Mucosa of stomach (tissue), 1 donor: ENCODE results near the gene H2AZ2.
A peak's percentile ranks its signal among the peaks of the same experiment; 100 is the strongest.
"Not testable (repeated sequence)": the region's sequence is repeated elsewhere in the genome, so short reads cannot be mapped to it uniquely, and the experiment has no call there.

Experiments
- H3K27me3 ChIP-seq: one replicate; pipeline ENCODE4 v1.7.0; 2013; ENCODE audit warnings: mild to moderate bottlenecking, low read length; ENCODE audit not compliant: control insufficient read depth, insufficient read depth
- H3K36me3 ChIP-seq: one replicate; pipeline ENCODE4 v1.7.0; 2013; ENCODE audit warnings: low read length; ENCODE audit not compliant: control insufficient read depth, insufficient read depth
- H3K4me1 ChIP-seq: one replicate; pipeline ENCODE4 v1.7.0; 2013; ENCODE audit warnings: mild to moderate bottlenecking, low read length; ENCODE audit not compliant: control insufficient read depth, insufficient read depth
- H3K4me3 ChIP-seq: one replicate; pipeline ENCODE4 v1.7.0; 2013; ENCODE audit warnings: low read length
- H3K9ac ChIP-seq: one replicate; pipeline ENCODE4 v1.7.0; 2013; ENCODE audit warnings: mild to moderate bottlenecking, low read length, moderate library complexity
- H3K9me3 ChIP-seq: one replicate; pipeline ENCODE4 v1.7.0; 2013; ENCODE audit warnings: mild to moderate bottlenecking, low read length, moderate library complexity; ENCODE audit not compliant: control insufficient read depth
- donor health status: Pancreatic carcinoma.

H2AZ2 gene

DNA sequence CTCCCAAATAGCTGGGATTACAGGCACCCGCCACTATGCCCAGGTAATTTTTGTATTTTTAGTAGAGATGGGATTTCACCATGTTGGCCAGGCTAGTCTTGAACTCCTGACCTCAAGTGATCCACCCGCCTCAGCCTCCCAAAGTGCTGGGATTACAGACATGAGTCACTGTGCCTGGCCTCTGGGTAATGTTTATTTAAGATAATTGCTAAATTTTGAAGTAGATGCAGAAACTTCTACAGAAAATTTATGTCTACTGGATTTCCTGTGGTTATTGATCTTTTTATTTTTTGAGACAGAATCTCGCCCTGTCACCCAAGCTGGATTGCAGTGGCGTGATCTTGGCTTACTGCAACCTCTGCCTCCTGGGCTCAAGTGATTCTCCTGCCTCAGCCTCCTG, 14.1 kb upstream of the H2AZ2 start:
- H3K27me3 ChIP-seq, H3K4me1 ChIP-seq, H3K4me3 ChIP-seq, H3K9ac ChIP-seq, H3K36me3 ChIP-seq, H3K9me3 ChIP-seq: not testable (repeated sequence)

DNA sequence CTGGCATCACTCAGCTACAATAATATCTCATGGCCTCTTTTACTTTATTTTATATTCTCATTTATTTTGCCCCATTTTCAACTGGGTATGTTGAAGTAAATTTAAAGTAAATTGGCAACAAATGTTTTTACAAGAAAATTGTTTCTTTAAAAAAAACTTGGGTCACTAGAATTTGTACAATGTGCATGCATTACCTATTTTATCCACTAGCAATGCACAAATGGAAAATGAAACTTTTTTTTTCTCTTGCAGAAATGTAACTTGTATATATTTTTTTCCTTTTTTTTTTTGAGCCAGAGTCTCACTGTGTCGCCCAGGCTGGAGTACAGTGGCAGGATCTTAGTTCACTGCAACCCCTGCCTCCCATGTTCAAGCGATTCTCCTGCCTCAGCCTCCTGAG, 10.3 kb upstream of the H2AZ2 start:
- Histone ChIP-seq H3K36me3 (no peaks in the 10 kb centered on the region), H3K9ac (no peak overlapping the region), H3K9me3 (no peaks in the 10 kb centered on the region), H3K4me3 (no peak overlapping the region), H3K27me3 (no peaks in the 10 kb centered on the region), H3K4me1 (peaks cover 5% of the 10 kb centered on the region)

- no peak overlapping the region for H3K4me3 ChIP-seq
- no peaks in the 10 kb centered on the region for H3K27me3 ChIP-seq
- no peaks in the 10 kb centered on the region for H3K9me3 ChIP-seq
- no peak overlapping the region for H3K9ac ChIP-seq
- peaks cover 5% of the 10 kb centered on the region for H3K4me1 ChIP-seq
- H3K36me3 ChIP-seq: no peaks in the 10 kb centered on the region
Observed at GRCh38 chr7:44854644-44855364, 6.9 kb upstream of the H2AZ2 start.

DNA sequence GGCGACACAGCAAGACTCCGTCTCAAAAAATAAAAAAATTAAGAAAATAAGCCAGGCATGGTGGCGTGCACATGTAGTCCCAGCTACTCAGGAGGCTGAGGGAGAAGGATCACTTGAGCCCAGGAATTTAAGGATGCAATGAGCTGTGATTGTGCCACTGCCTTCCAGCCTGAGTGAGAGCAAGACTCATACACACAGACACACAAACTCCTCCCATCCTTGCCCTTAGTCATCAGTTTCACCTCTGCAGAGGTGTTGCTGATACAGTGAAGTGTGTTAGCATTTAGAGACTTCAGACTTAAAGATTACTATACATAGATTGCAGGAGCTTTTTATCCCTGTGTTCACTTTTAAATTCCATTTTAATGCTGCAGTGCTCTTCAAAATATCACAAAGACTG, 5.5 kb upstream of the H2AZ2 start:
- H3K36me3 ChIP-seq: no peaks in the 10 kb centered on the region
- H3K9me3 ChIP-seq: no peaks in the 10 kb centered on the region
- H3K4me1 ChIP-seq: peaks cover 5% of the 10 kb centered on the region
- no peaks in the 10 kb centered on the region for H3K27me3 ChIP-seq
- no peak overlapping the region for H3K9ac ChIP-seq
- H3K4me3 ChIP-seq: no peak overlapping the region

DNA sequence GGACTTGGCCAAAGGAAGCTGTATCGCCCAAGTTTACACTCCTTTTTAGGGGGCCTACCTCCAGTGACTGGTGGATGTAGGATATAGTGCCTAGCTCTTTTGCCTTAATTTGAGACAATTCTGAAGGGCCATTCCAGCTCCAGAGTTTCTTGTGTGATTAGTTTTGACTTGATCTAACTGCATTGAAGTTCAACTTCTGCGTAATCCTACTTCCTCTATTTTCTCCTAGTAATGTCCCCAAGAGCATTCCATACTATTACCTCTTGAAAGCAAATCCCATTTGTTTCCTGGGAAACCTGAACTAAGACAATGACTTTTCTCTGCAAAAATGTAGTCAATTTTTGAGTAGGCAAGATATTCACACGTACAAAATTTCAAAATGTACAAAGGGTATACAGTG, 4.7 kb upstream of the H2AZ2 start:
- Histone ChIP-seq H3K4me3 (no peak overlapping the region), H3K9ac (no peak overlapping the region), H3K36me3 (no peaks in the 10 kb centered on the region), H3K27me3 (no peaks in the 10 kb centered on the region), H3K4me1 (peaks cover 5% of the 10 kb centered on the region), H3K9me3 (no peaks in the 10 kb centered on the region)

DNA sequence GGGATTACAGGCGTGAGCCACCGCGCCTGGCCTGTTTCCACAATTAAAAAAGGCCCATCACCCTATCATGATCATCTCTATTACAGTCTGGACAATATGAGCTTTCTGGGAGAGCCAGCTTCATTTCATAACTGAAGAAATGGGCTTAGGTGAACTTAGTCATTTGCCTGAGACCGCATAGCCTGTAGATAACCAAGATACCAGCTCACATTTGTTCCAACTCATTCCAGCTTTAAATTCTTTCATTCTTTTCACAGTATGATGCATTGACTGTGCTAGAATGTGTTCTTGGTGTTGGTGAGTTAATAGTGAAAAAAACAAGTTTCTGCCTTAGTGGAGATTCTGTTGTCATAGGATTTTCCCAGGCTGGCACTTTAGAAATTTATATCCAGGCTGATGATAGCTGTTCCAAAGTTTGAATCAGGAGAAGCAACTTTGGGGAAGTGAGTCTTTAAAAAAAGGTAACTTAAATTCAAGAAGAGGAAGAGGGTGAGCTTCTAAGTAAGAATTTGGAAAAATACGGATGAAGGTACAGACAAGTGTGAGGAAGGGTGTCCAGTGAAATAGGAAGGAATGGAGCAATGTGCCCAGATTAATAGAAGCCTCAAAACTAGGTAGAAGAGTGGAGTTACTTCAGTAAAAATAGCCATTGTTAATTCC, 2.1 kb upstream of the H2AZ2 start:
- H3K9ac ChIP-seq: no peak overlapping the region
- no peaks in the 10 kb centered on the region for H3K27me3 ChIP-seq
- H3K36me3 ChIP-seq: no peaks in the 10 kb centered on the region
- no peaks in the 10 kb centered on the region for H3K4me1 ChIP-seq
- H3K4me3 ChIP-seq: no peak overlapping the region
- H3K9me3 ChIP-seq: no peaks in the 10 kb centered on the region

DNA sequence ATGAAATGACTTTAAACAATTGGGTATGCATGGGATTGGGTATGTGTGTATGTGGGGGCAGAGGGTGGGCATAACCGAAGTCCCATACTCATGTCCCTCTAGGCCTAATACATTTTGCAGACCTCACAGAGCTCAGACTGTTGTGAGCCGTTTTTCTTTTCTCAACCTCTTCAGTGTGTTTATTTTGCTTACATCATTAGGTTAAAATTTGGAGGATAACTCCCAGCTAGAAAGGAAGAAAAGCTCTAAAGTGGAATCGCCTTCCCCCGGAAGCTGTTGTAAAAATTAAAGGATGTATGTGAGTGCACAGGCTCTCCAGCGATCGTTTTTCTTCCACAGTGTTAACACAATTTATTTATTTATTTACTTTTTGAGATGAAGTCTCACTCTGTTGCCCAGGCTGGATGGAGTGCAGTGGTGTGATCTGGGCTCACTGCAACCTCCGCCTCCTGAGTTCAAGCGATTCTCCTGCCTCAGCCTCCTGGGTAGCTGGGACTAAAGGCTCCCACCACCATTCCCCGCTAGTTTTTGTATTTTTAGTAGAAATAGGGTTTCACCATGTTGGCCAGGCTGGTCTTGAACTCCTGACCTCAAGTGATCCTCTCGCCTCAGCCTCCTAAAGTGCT, 1.5 kb upstream of the H2AZ2 start:
- H3K9ac ChIP-seq: peak overlapping the region; percentile 79
- H3K36me3 ChIP-seq: no peaks in the 10 kb centered on the region
- no peaks in the 10 kb centered on the region for H3K27me3 ChIP-seq
- no peaks in the 10 kb centered on the region for H3K9me3 ChIP-seq
- H3K4me3 ChIP-seq: no peak overlapping the region
- H3K4me1 ChIP-seq: no peaks in the 10 kb centered on the region

DNA sequence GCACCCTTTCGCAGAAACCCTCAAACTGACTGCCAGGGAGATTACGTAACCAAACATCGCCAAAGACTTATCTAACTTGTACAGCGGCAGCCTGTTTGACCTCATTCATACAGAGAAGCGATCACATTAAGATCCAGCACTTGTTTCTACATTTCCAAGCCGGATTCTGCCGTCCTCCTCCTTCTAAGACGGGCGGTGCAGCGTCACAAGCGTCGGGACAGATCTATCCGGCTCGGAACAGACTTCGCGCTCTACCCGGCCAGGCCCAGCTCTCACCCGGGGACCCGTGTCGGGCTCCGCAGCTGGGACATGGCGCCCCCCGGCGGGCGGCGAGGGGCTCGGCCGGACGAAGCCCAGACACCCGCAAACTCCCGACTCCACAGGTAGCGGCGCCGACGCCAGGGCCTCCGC, 373 bp downstream of the H2AZ2 start:
- peak overlapping the region; percentile 92 for H3K9ac ChIP-seq
- no peaks in the 10 kb centered on the region for H3K4me1 ChIP-seq
- no peaks in the 10 kb centered on the region for H3K36me3 ChIP-seq
- H3K4me3 ChIP-seq: peak overlapping the region; percentile 87
- H3K27me3 ChIP-seq: no peaks in the 10 kb centered on the region
- no peaks in the 10 kb centered on the region for H3K9me3 ChIP-seq

DNA sequence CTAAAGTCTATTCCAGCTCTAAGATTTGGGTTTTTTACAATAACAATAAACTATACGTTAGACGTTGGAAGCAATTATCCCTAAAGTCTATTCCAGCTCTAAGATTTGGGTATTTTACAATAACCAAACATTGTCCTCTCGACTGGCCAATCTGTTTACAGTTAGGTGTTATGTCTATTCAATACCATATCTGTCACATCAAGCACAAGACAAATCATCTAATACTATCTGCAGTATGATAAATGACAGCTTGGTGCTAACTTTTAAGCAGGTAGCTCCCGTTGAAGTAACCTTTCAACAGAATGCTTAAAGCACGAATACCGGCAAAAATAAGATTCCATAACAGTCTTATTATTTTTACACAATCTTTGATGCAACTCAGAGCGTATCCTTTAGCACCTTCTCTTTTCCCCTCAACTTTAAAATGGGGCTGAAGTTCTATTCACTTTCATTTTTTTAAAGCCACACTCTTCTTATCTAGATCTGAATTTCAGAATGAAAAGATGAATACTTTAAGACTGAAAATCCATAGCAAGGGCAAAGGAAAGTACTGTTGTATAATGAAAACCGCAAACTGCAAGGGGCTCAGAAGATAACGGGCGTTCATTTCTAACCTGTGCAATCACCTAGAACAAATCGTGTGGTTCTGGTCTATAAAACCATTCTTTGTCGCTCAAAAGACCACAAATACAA, 925 bp downstream of the H2AZ2 start:
- no peaks in the 10 kb centered on the region for H3K4me1 ChIP-seq
- H3K4me3 ChIP-seq: peak overlapping the region; percentile 87
- H3K27me3 ChIP-seq: no peaks in the 10 kb centered on the region
- H3K36me3 ChIP-seq: no peaks in the 10 kb centered on the region
- H3K9me3 ChIP-seq: no peaks in the 10 kb centered on the region
- H3K9ac ChIP-seq: peak overlapping the region; percentile 92

- H3K4me1 ChIP-seq, H3K9me3 ChIP-seq, H3K4me3 ChIP-seq, H3K36me3 ChIP-seq, H3K27me3 ChIP-seq: not testable (repeated sequence)
- H3K9ac ChIP-seq: peak overlapping the region; percentile 92
Observed at GRCh38 chr7:44846390-44846789, 1.5 kb downstream of the H2AZ2 start.

DNA sequence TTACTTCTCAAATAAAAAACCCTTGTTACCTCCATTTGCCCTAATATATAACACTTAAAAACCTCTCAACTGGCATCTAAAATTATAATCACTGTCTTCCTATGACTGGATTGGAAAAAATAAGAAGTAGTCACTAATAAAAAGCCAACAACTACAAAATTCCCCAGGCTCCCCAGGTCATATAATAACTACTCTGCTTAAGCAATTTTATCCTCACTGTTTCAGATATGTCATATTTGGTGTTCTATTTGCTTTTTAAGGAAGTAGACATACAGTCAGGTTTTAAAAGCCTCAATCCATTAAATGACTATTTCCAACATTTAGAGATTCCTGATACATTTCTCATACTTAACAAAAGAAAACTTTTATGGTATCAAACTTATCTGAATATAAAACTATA, 2.4 kb downstream of the H2AZ2 start:
- Histone ChIP-seq H3K4me1 (no peaks in the 10 kb centered on the region), H3K27me3 (no peaks in the 10 kb centered on the region), H3K9me3 (no peaks in the 10 kb centered on the region), H3K9ac (no peak overlapping the region), H3K36me3 (no peaks in the 10 kb centered on the region), H3K4me3 (no peak overlapping the region)

DNA sequence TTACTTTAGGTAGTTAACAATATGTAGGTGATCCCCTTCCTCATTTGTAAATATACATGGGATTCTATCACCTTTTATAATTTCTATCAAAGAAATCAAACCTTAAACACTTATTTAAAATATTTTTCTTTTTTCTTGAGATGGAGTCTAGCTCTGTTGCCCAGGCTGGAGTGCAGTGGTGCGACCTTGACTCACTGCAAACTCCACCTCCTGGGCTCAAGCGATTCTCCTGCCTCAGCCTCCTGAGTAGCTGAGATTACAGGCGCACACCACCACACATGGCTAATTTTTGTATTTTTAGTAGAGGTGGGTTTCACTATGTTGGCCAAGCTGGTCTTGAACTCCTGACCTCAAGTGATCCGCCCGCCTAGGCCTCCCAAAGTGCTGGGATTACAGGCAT, 4.4 kb downstream of the H2AZ2 start:
- H3K4me3 ChIP-seq, H3K27me3 ChIP-seq, H3K9ac ChIP-seq, H3K36me3 ChIP-seq, H3K4me1 ChIP-seq, H3K9me3 ChIP-seq: not testable (repeated sequence)
